GM23248 (cell line): ENCODE measurements around the gene ZBTB20.

Experiments used
- EZH2 ChIP-seq: fragments of 200-600 bp; sonication (generic); IDR thresholded peaks from 2 replicates; pipeline ENCODE4 v1.6.1; 2018; ENCODE audit warnings: antibody characterized with exemption, mild to moderate bottlenecking; ENCODE audit not compliant: insufficient read depth, poor library complexity, severe bottlenecking
- EZH2phosphoT487 ChIP-seq: fragments of 200-600 bp; sonication (generic); IDR thresholded peaks from 2 replicates; pipeline ENCODE4 v1.6.1; 2018; ENCODE audit warnings: antibody characterized with exemption, moderate library complexity, mild to moderate bottlenecking, low read depth; ENCODE audit not compliant: insufficient read depth

- no peak for TF ChIP-seq EZH2phosphoT487
- TF ChIP-seq EZH2: no peak
Observed at GRCh38 chr3:114333923-114334240, 813.2 kb downstream of the ZBTB20 start.
